Endothelial cell of umbilical vein (primary cell): Measurements from ENCODE around the gene CCBE1. TPM values are rescaled to one million over a fixed set of nuclear protein-coding genes. Genes with fewer than 3 reads are reported as not detected.

Source experiments
- BruUV-seq: library from RNA; stranded (reverse); fragments of 400-500 nt; replicated peaks from 2 replicates; lab custom pipeline; 2021; lab: Mats Ljungman, UMichigan
- CTCF ChIA-PET: fragments of 300-600, 350-600 bp; sonication (Branson Sonifier 250); formaldehyde crosslinking; loops from one replicate; lab custom pipeline; 2021; ENCODE audit warnings: antibody characterized with exemption, inconsistent platforms; lab: Charles Lee
- POLR2A ChIA-PET: fragments of 300-600, 350-600 bp; sonication (Branson Sonifier 250); formaldehyde crosslinking; loops from one replicate; lab custom pipeline; 2021; ENCODE audit warnings: antibody characterized with exemption, inconsistent platforms; lab: Charles Lee
- DNase-seq: peaks from one replicate; pipeline ENCODE4 v3.0.0-alpha.2; 2011; ENCODE audit warnings: low read depth, low spot score
- FAIRE-seq: peaks from 2 replicates; lab custom pipeline; 2011; peaks lifted over from hg19 to GRCh38; lab: Jason Lieb, UNC
- H2AFZ ChIP-seq: 2 replicates; pipeline ENCODE4 v1.6.0; 2012; ENCODE audit warnings: low read depth, low read length, control low read depth, inconsistent platforms
- H3K27ac ChIP-seq: 2 replicates; pipeline ENCODE4 v1.5.1; 2011; ENCODE audit warnings: low read depth, mild to moderate bottlenecking, control low read depth, low read length, moderate library complexity; ENCODE audit not compliant: insufficient read depth
- H3K27me3 ChIP-seq, 2 experiments: 2 replicates each; pipeline versions ENCODE4 v1.6.0 to v1.6.1; 2011; ENCODE audit warnings: low read length in 2 of 2, mixed read lengths in 1 of 2; ENCODE audit not compliant: control insufficient read depth in 2 of 2, insufficient read depth in 2 of 2
- H3K36me3 ChIP-seq, 2 experiments: 2 replicates in 1 of 2; 3 replicates in 1 of 2; pipeline ENCODE4 v1.5.1; 2011; ENCODE audit warnings: low read length in 2 of 2, mild to moderate bottlenecking in 1 of 2, moderate library complexity in 1 of 2; ENCODE audit not compliant: control insufficient read depth in 2 of 2, insufficient read depth in 2 of 2; ENCODE audit errors: extremely low read depth in 1 of 2
- H3K4me1 ChIP-seq: 3 replicates; pipeline ENCODE4 v1.5.1; 2011; ENCODE audit warnings: mild to moderate bottlenecking, low read length; ENCODE audit not compliant: control insufficient read depth, insufficient read depth; ENCODE audit errors: extremely low read depth
- H3K4me2 ChIP-seq: 2 replicates; pipeline ENCODE4 v1.6.1; 2011; ENCODE audit warnings: low read length, control low read depth, mixed read lengths; ENCODE audit not compliant: insufficient read depth
- H3K4me3 ChIP-seq, 3 experiments: fragments of 200-600 bp in 1 of 3; sonication (generic), shearing (Covaris generic) in 1 of 3; replicated peaks in 1 of 3; 2 replicates each; pipeline ENCODE4 v1.5.1; 2011 to 2016; ENCODE audit warnings: control low read depth in 3 of 3, low read length in 3 of 3, mild to moderate bottlenecking in 2 of 3, inconsistent platforms in 1 of 3, low read depth in 1 of 3, moderate library complexity in 1 of 3; ENCODE audit not compliant: insufficient read depth in 1 of 3
- H3K79me2 ChIP-seq: 2 replicates; pipeline ENCODE4 v1.6.0; 2012; ENCODE audit warnings: low read length, inconsistent platforms; ENCODE audit not compliant: control insufficient read depth, insufficient read depth
- H3K9ac ChIP-seq: replicated peaks from 2 replicates; pipeline ENCODE3; 2011; ENCODE audit warnings: low read length, control low read depth; ENCODE audit not compliant: insufficient read depth; ENCODE audit errors: extremely low read depth
- H3K9me1 ChIP-seq: replicated peaks from 3 replicates; pipeline ENCODE4 v1.6.0; 2011; ENCODE audit warnings: mild to moderate bottlenecking, low read length; ENCODE audit not compliant: control insufficient read depth, insufficient read depth; ENCODE audit errors: extremely low read depth
- H3K9me3 ChIP-seq: replicated peaks from 2 replicates; pipeline ENCODE4 v1.5.1; 2012; ENCODE audit warnings: low read length, inconsistent platforms; ENCODE audit not compliant: control insufficient read depth, insufficient read depth
- H4K20me1 ChIP-seq: replicated peaks from 2 replicates; pipeline ENCODE3; 2011; ENCODE audit warnings: mild to moderate bottlenecking, low read length; ENCODE audit not compliant: control insufficient read depth, insufficient read depth; ENCODE audit errors: extremely low read depth
- CTCF ChIP-seq, 2 donors: IDR thresholded peaks; 1 replicate in 1 of 2; 2 replicates in 1 of 2; pipeline ENCODE4 v1.5.1; 2011; ENCODE audit warnings: low read length in 2 of 2, mild to moderate bottlenecking in 2 of 2, moderate library complexity in 2 of 2, control low read depth in 1 of 2, inconsistent platforms in 1 of 2, low read depth in 1 of 2; ENCODE audit not compliant: insufficient read depth in 1 of 2; ENCODE audit errors: extremely low read depth in 1 of 2
- FOS ChIP-seq: IDR thresholded peaks from 2 replicates; pipeline ENCODE4 v1.6.1; 2011; ENCODE audit warnings: mild to moderate bottlenecking, low read length, moderate library complexity, borderline replicate concordance; ENCODE audit not compliant: insufficient read depth
- GATA2 ChIP-seq: IDR thresholded peaks from 2 replicates; pipeline ENCODE4 v1.7.0; 2011; ENCODE audit warnings: low read depth, mild to moderate bottlenecking, moderate library complexity, mixed read lengths, low read length; ENCODE audit not compliant: insufficient read length, insufficient read depth
- MYC ChIP-seq: IDR thresholded peaks from one replicate; pipeline ENCODE4 v1.6.1; 2011; ENCODE audit warnings: mild to moderate bottlenecking, low read depth, low read length
- POLR2A ChIP-seq: IDR thresholded peaks from 2 replicates; pipeline ENCODE4 v1.6.1; 2012; ENCODE audit warnings: low read depth, mild to moderate bottlenecking, control low read depth, low read length
- POLR2AphosphoS5 ChIP-seq: IDR thresholded peaks from 2 replicates; pipeline ENCODE4 v1.6.1; 2012; ENCODE audit warnings: low read depth, mild to moderate bottlenecking, control low read depth, low read length, moderate library complexity; ENCODE audit not compliant: insufficient read depth
- dilution Hi-C: fragments of 300-500 bp; cut with MboI; formaldehyde crosslinking; loops from one replicate; pipeline ENCODE4 v1.15.0; 2019; ENCODE audit warnings: low sequenced_read_pairs; ENCODE audit not compliant: extremely low pct_ligation_motif_present
- intact Hi-C: fragments of 100-400 bp; cut with micrococcal nuclease; formaldehyde crosslinking; loops from one replicate; pipeline ENCODE4 v1.10.0; 2022
- polyA plus RNA-seq, 4 experiments: library from polyadenylated mRNA; depleted of rRNA in 3 of 4; stranded (reverse) in 3 of 4; unstranded in 1 of 4; fragments of >200 nt; gene quantifications; 2 replicates each; pipeline versions ENCODE4 v1.2.1 to v1.2.3, GENCODE V29; 2011 to 2012; ENCODE audit warnings: missing spikeins in 1 of 4
- total RNA-seq: library from RNA; stranded (reverse); gene quantifications from 2 replicates; pipeline ENCODE4 v1.2.3, GENCODE V29; 2021

The CCBE1 gene
- total and polyA plus RNA-seq, 2 donors (not counting 3 experiments of a cell fraction or from before 2014, with no cell fraction given): 0.04 TPM; not detected in 1

GRCh38 chr18:59660366-59660765 is 36.9 kb downstream of the CCBE1 start:
- H3K79me2 ChIP-seq: no peaks in the 10 kb centered on the region
- no peak overlapping the region for H3K9ac ChIP-seq
- no peak overlapping the region for H3K4me2 ChIP-seq

More at GRCh38 chr18:59660366-59660765, 36.9 kb downstream of the CCBE1 start:
- Histone ChIP-seq H3K4me3 (no peak overlapping the region), H3K9me3 (no peaks in the 10 kb centered on the region), H3K4me1 (no peaks in the 10 kb centered on the region), H3K27me3 (no peaks in the 10 kb centered on the region), H4K20me1 (no peaks in the 10 kb centered on the region), H2AFZ (no peak overlapping the region), H3K27ac (no peak overlapping the region), H3K36me3 (no peaks in the 10 kb centered on the region), H3K9me1 (no peaks in the 10 kb centered on the region)
- intact Hi-C loops (no loop called here), dilution Hi-C loops (no loop called here)
- DNase-seq (no peak), FAIRE-seq (no peak)
- TF ChIP-seq MYC (no peak), FOS (no peak), POLR2A (no peak), GATA2 (no peak), CTCF (IDR thresholded peaks at IDR 0.05; ENCODE audit: extremely low read depth in 1 of 2, insufficient read depth in 1 of 2, low read depth in 1 of 2, low read length in 2 of 2) (no peak), POLR2AphosphoS5 (no peak)
- ChIA-PET CTCF (interaction anchor here (0.8 to 2.4 kb wide), 6 partner anchors 10 to 163 kb away, joined by 3 to 16 read pairs (median 7); partner anchors contain the start of gene CCBE1), POLR2A (no interaction called here)
- no TSS peak for BruUV-seq
